ENCODE measurements around the gene KPTN. TPM values are rescaled to one million over a fixed set of nuclear protein-coding genes. Genes with fewer than 3 reads are reported as not detected.

Gene KPTN
- total and polyA plus RNA-seq, 7 donors = 3.8 to 21.5 (median 8.2) TPM

DNA sequence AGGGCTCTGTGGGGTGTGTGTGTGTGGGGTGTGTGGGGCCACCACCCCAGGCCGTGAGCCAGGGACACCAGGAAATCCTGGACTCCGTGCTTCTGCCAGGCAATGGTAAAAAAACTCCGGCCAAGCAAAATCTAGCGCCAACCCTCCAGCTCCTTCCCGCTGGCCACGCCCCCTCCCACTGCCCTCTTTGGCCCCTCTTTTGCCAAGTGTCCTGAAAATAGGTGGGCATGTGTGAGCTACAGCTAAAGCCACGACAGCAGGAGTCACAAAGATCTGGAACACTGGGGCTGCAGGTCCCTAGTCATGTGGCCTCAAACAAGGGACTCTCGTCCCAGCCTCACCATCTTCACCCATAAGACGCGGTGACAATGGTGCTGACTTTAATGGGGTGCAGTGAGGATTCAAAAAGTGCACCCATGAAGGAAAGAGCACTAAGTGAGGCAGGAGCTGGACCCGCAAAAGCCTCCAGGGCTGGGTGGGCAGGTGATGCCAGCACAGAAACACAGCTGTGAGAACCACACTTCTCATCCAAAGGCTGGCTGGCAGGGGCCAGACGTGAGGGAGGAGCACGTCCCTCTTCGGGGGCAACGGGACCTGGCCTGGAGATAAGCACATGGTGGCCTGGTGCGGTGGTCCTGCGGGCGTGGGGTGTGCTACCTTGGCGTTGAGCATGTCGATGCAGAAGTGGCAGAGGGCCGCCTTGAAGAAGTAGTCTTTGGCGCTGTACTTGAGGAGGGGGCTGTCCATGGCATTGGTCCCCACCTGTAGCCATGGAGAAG is 7.5 kb upstream of the KPTN start:
- no peaks in the 10 kb centered on the region for H3K27me3 ChIP-seq (ENCODE audit: insufficient read depth in 3 of 3, low read length in 2 of 3)
- no peak for ATAC-seq
- TF ChIP-seq, protein P1, sequence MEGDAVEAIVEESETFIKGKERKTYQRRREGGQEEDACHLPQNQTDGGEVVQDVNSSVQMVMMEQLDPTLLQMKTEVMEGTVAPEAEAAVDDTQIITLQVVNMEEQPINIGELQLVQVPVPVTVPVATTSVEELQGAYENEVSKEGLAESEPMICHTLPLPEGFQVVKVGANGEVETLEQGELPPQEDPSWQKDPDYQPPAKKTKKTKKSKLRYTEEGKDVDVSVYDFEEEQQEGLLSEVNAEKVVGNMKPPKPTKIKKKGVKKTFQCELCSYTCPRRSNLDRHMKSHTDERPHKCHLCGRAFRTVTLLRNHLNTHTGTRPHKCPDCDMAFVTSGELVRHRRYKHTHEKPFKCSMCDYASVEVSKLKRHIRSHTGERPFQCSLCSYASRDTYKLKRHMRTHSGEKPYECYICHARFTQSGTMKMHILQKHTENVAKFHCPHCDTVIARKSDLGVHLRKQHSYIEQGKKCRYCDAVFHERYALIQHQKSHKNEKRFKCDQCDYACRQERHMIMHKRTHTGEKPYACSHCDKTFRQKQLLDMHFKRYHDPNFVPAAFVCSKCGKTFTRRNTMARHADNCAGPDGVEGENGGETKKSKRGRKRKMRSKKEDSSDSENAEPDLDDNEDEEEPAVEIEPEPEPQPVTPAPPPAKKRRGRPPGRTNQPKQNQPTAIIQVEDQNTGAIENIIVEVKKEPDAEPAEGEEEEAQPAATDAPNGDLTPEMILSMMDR (IDR thresholded peaks at IDR 0.05) = no peak

DNA sequence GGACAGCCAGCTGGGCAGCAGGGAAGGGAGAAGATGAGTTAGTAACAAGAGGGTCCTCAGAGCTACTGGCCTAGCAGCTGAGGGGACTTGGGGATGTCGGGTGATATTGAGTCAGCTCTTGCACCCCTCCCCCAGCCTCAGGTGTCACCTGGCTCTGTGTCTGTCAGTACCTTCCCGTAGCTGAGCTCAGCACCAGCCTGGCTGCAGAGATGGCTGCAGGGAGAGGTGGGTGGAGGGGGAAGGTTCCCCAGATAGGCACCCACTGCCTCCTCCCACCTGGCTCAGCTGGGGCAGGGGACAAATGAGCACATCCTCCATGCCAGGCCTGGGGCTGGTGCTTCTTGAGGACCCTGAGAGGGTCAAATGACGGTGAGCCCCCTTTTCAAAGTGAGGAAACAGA is 6.8 kb upstream of the KPTN start:
- DNase-seq = no peak
- WGBS, 3 donors = 60 to 70% (median 66%) methylated on average over 3 of the region's 3 CpGs
- Histone ChIP-seq H3K9me3 (no peaks in the 10 kb centered on the region), H3K4me1 (no peaks in the 10 kb centered on the region), H3K27me3 (ENCODE audit: insufficient read depth in 3 of 3, low read length in 2 of 3) (no peaks in the 10 kb centered on the region), H3K27ac (no peak overlapping the region), H3K4me3 (no peak overlapping the region), H3K36me3 (ENCODE audit: insufficient read depth in 1 of 2, low read depth in 1 of 2) (peaks cover 0 to 79% of the 10 kb centered on the region in 2 donors)
- intact Hi-C loops (cut with DNase I) = no loop called here
- no peak for ATAC-seq
- TF ChIP-seq, protein P1 (IDR thresholded peaks at IDR 0.05) = no peak

More for the DNA sequence above, 7.5 kb upstream of the KPTN start:
- intact Hi-C loops (cut with DNase I) = no loop called here
- Histone ChIP-seq H3K4me1 (peaks cover under 1% of the 10 kb centered on the region), H3K4me3 (no peak overlapping the region), H3K27ac (no peak overlapping the region), H3K36me3 (ENCODE audit: insufficient read depth in 1 of 2, low read depth in 1 of 2) (peaks cover 0 to 83% of the 10 kb centered on the region in 2 donors), H3K9me3 (no peaks in the 10 kb centered on the region)
- 71 to 77% (median 74%) methylated on average over 22 of the region's 22 CpGs for WGBS, 3 donors
- no peak for DNase-seq

DNA sequence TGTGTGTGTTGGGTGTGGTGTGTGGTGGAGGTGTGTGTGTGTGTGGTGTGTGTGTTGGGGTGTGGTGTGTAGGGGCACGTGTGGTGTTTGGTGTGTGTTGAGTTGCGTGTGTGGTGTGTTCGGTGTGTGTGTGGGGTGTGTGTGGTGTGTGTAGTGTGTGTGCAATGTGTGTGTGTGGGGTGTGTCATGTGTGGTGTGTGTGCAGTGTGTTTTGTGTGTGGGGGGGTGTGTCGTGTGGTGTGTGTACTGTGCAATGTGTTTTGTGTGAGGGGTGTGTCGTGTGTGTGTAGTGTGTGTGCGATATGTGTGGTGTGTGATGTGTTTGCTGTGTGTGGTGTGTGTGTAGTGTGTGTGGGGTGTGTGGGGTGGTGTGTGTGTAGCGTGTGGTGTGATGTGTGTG is 6.0 kb upstream of the KPTN start:
- peaks cover 0 to 76% of the 10 kb centered on the region in 2 donors for H3K36me3 ChIP-seq (ENCODE audit: insufficient read depth in 1 of 2, low read depth in 1 of 2)
- H3K27ac ChIP-seq = no peak overlapping the region
- ATAC-seq (no peak), DNase-seq (peak in 1 of 2 donors; percentile 30)
- no peaks in the 10 kb centered on the region for H3K27me3 ChIP-seq (ENCODE audit: insufficient read depth in 3 of 3, low read length in 2 of 3)
- TF ChIP-seq, protein P1 (IDR thresholded peaks at IDR 0.05) = no peak
- intact Hi-C loops (cut with DNase I) = no loop called here
- no peak overlapping the region for H3K4me3 ChIP-seq
- 79 to 96% (median 89%) methylated on average over 7 of the region's 7 CpGs for WGBS, 3 donors
- no peaks in the 10 kb centered on the region for H3K9me3 ChIP-seq
- H3K4me1 ChIP-seq = peaks cover under 1% of the 10 kb centered on the region

DNA sequence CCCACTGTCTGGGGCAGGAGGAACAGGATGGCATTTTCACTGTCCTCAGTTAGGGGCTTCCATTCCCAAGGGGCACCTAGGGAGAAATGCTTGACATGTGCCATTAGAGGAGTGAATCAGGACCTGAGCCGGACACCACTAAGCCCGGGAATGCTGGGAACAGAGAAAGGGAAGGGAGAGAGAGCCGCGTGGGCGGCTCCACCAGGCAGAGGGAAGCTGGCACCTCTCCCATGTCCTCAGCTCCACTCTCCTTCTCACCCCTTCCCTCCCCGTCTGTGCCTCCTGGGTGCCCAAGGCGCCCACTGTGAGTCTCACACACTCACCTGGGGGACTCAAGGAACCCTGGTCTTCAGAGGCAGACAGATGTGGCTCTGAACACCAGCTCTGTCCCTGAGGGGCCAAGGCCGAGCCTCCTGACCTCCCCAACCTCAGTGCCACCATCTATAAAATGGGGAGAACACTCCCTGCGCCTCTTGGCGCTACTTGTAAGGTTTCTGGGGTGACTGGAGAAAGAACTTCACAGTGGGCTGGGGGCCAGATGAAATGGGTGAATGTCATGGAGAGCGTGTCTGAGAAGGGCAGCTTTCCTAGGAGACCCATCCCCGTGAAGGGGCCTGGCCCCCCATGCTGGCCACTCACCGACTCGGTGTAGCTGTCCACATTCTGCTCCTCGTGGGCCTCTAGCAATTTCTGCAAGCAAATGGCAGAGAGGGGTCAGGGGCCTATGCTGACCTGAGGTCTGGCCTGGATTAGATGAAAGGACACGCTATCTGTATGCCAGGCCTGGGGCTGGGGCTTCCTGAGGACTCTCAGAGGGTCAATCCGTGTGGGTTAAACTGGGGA is 5.3 kb upstream of the KPTN start:
- TF ChIP-seq, protein P1 (IDR thresholded peaks at IDR 0.05) = no peak
- Histone ChIP-seq H3K27ac (no peak overlapping the region), H3K4me3 (no peak overlapping the region), H3K9me3 (no peaks in the 10 kb centered on the region), H3K36me3 (ENCODE audit: insufficient read depth in 1 of 2, low read depth in 1 of 2) (peaks cover 0 to 71% of the 10 kb centered on the region in 2 donors), H3K4me1 (peaks cover 7% of the 10 kb centered on the region), H3K27me3 (ENCODE audit: insufficient read depth in 3 of 3, low read length in 2 of 3) (no peaks in the 10 kb centered on the region)
- 84 to 87% (median 85%) methylated on average over 17 of the region's 17 CpGs for WGBS, 3 donors
- DNase-seq (peak in 1 of 2 donors; percentile 34), ATAC-seq (no peak)
- intact Hi-C loops (cut with DNase I) = no loop called here
